LNCAP (cell line): ENCODE data around the gene PROSER1.

Experiments used
- CTCF ChIP-seq: fragments of 450-650 bp; IDR thresholded peaks from 2 replicates; pipeline ENCODE4 v1.5.1; 2017; ENCODE audit warnings: mild to moderate bottlenecking

PROSER1 gene

GRCh38 chr13:39037880-39038568 lies at the start of gene PROSER1, which contains the start of gene NHLRC3:
TSS of gene PROSER1 (minus strand) at chr13:39038089. CDS start at chr13:39037242, 847 bp downstream.
TSS of gene NHLRC3 (plus strand) at chr13:39038456. CDS start at chr13:39038640, 184 bp downstream.
- TF ChIP-seq CTCF: no peak

GRCh38 chr13:39073983-39074382 lies 36.1 kb upstream of the PROSER1 start:
- TF ChIP-seq CTCF: no peak

GRCh38 chr13:39072842-39073241 lies 35.0 kb upstream of the PROSER1 start:
- no peak for TF ChIP-seq CTCF

- no peak for TF ChIP-seq CTCF
Observed at GRCh38 chr13:39062004-39062403, 24.1 kb upstream of the PROSER1 start.

- no peak for TF ChIP-seq CTCF
Observed at GRCh38 chr13:39058040-39058439, 20.2 kb upstream of the PROSER1 start.

- no peak for TF ChIP-seq CTCF
Observed at GRCh38 chr13:39056018-39056417, 18.1 kb upstream of the PROSER1 start.

- TF ChIP-seq CTCF: no peak
Observed at GRCh38 chr13:39054112-39054511, 16.2 kb upstream of the PROSER1 start.

- no peak for TF ChIP-seq CTCF
Observed at GRCh38 chr13:39052944-39053343, 15.1 kb upstream of the PROSER1 start.
